ENCODE results near the gene SPOPL. TPM values are rescaled to one million over a fixed set of nuclear protein-coding genes. Genes with fewer than 3 reads are reported as not detected.

The SPOPL gene
- total RNA-seq, 1 experiment from 2014 or later, result 21.8 TPM

- ATAC-seq (no peak), DNase-seq (ENCODE audit: low read depth, low spot score) (no peak)
- intact Hi-C loops (cut with micrococcal nuclease; ENCODE audit: unreplicated experiment) (loop anchor here (10.0 kb wide), 1 partner anchor 271 kb away; no protein-coding TSS in a partner anchor), in situ Hi-C loops (cut with HindIII; ENCODE audit: low pct_unique_long_range_greater_than_20kb, low sequenced_read_pairs) (no loop called here)
- Histone ChIP-seq H3K27me3 (ENCODE audit: control insufficient read depth, insufficient read depth, low read length) (no peaks in the 10 kb centered on the region), H3K9me3 (ENCODE audit: control insufficient read depth, insufficient read depth, low read depth, low read length) (no peaks in the 10 kb centered on the region), H3K27ac (ENCODE audit: low read length) (peak overlapping the region; percentile 81), H3K4me1 (ENCODE audit: control insufficient read depth, insufficient read depth, low read length) (peaks cover 41% of the 10 kb centered on the region), H3K36me3 (ENCODE audit: control insufficient read depth, insufficient read depth, low read length) (peaks cover 3% of the 10 kb centered on the region; the same call in 1 of the 2 replicates), H3K4me3 (ENCODE audit: low read depth in 2 of 2, low read length in 2 of 2) (peak overlapping the region; percentile 88 to 95; a peak in 3 of 4 replicates)
- POLR2A ChIA-PET, result no interaction called here
- no peak for TF ChIP-seq SIN3A (IDR thresholded peaks at IDR 0.05; ENCODE audit: borderline replicate concordance, insufficient read depth, low read depth, low read length)
- no peak for TF ChIP-seq CTCF (IDR thresholded peaks at IDR 0.05)
- TF ChIP-seq REST (IDR thresholded peaks at IDR 0.05; ENCODE audit: insufficient read depth in 1 of 2, low read depth in 2 of 2, low read length in 1 of 2), result no peak
- TF ChIP-seq TCF7L2 (IDR thresholded peaks at IDR 0.05; ENCODE audit: low read depth, low read length), result no peak
- TF ChIP-seq POLR2AphosphoS5 (IDR thresholded peaks at IDR 0.05; ENCODE audit: low read depth, low read length), result no peak
- no TSS peak for BruUV-seq (replicated peaks)
- CTCF ChIA-PET, result no interaction called here
These were observed 2.1 kb downstream of the SPOPL start for GRCh38 chr2:138503652-138504051.

GRCh38 chr2:138504092-138504491 is 2.5 kb downstream of the SPOPL start:
- H3K4me3 ChIP-seq (ENCODE audit: low read depth in 2 of 2, low read length in 2 of 2), result peak overlapping the region in 1 of 2 experiments; percentile 95; a peak in 2 of 4 replicates
- no peak for ATAC-seq
- no peak for DNase-seq (ENCODE audit: low read depth, low spot score)
- in situ Hi-C loops (cut with HindIII; ENCODE audit: low pct_unique_long_range_greater_than_20kb, low sequenced_read_pairs) (no loop called here), intact Hi-C loops (cut with micrococcal nuclease; ENCODE audit: unreplicated experiment) (loop anchor here (10.0 kb wide), 1 partner anchor 271 kb away; no protein-coding TSS in a partner anchor)
- CTCF ChIA-PET, result no interaction called here
- H3K27me3 ChIP-seq (ENCODE audit: control insufficient read depth, insufficient read depth, low read length), result no peaks in the 10 kb centered on the region
- H3K36me3 ChIP-seq (ENCODE audit: control insufficient read depth, insufficient read depth, low read length), result peaks cover 3% of the 10 kb centered on the region; the same call in 1 of the 2 replicates
- H3K9me3 ChIP-seq (ENCODE audit: control insufficient read depth, insufficient read depth, low read depth, low read length), result no peaks in the 10 kb centered on the region
- POLR2A ChIA-PET, result interaction anchor here (0.5 kb wide), 1 partner anchor 53 kb away, joined by 4 read pairs; no protein-coding TSS in a partner anchor
- no peak overlapping the region; the same call in 1 of the 2 replicates for H3K27ac ChIP-seq (ENCODE audit: low read length)
- no TSS peak for BruUV-seq (replicated peaks)
- TF ChIP-seq CTCF (IDR thresholded peaks at IDR 0.05) (no peak), TCF7L2 (IDR thresholded peaks at IDR 0.05; ENCODE audit: low read depth, low read length) (no peak), POLR2AphosphoS5 (IDR thresholded peaks at IDR 0.05; ENCODE audit: low read depth, low read length) (no peak), REST (IDR thresholded peaks at IDR 0.05; ENCODE audit: insufficient read depth in 1 of 2, low read depth in 2 of 2, low read length in 1 of 2) (no peak), SIN3A (IDR thresholded peaks at IDR 0.05; ENCODE audit: borderline replicate concordance, insufficient read depth, low read depth, low read length) (no peak)
- H3K4me1 ChIP-seq (ENCODE audit: control insufficient read depth, insufficient read depth, low read length), result peaks cover 41% of the 10 kb centered on the region

Data from Panc1 (cell line).